OCI-LY7 (cell line): ENCODE measurements around the gene CPPED1. TPM values are rescaled to one million over a fixed set of nuclear protein-coding genes. Genes with fewer than 3 reads are reported as not detected.
"Not testable (repeated sequence)": the region's sequence is repeated elsewhere in the genome, so short reads cannot be mapped to it uniquely, and the experiment has no call there.

ENCODE experiments used
- BruUV-seq: library from RNA; stranded (reverse); fragments of 400-500 nt; replicated peaks from 2 replicates; lab custom pipeline; 2021; lab: Mats Ljungman, UMichigan
- CTCF ChIA-PET: fragments of 300-600 bp; sonication (Branson Sonifier 250); formaldehyde crosslinking; loops from one replicate; lab custom pipeline; 2022; ENCODE audit warnings: antibody characterized with exemption; ENCODE audit not compliant: unreplicated experiment; lab: Charles Lee
- POLR2A ChIA-PET: fragments of 300-600 bp; sonication (Branson Sonifier 250); formaldehyde crosslinking; loops from one replicate; lab custom pipeline; 2022; ENCODE audit warnings: antibody characterized with exemption; lab: Charles Lee
- DNase-seq: peaks from one replicate; pipeline ENCODE4 v3.0.0-alpha.2; 2015; ENCODE audit warnings: low spot score
- H2AFZ ChIP-seq: fragments of 200-600 bp; sonication (generic), shearing (Covaris generic); 2 replicates; pipeline ENCODE4 v1.6.1; 2014; ENCODE audit warnings: mild to moderate bottlenecking, antibody characterized with exemption, low read length, moderate library complexity
- H3K27ac ChIP-seq: fragments of 200-600 bp; sonication (generic); 2 replicates; pipeline ENCODE4 v1.5.1; 2014; ENCODE audit warnings: mixed run types, low read depth, mild to moderate bottlenecking, moderate library complexity, low read length, inconsistent platforms; ENCODE audit not compliant: poor library complexity, severe bottlenecking
- H3K36me3 ChIP-seq: fragments of 200-600 bp; sonication (generic); 2 replicates; pipeline ENCODE4 v1.6.1; 2014; ENCODE audit warnings: mild to moderate bottlenecking, antibody characterized with exemption, low read length, moderate library complexity, mixed read lengths; ENCODE audit not compliant: insufficient read depth
- H3K4me1 ChIP-seq: fragments of 200-600 bp; sonication (generic); 2 replicates; pipeline ENCODE4 v1.5.1; 2014; ENCODE audit warnings: mild to moderate bottlenecking, low read length; ENCODE audit not compliant: insufficient read depth, poor library complexity, severe bottlenecking
- H3K4me2 ChIP-seq: fragments of 200-600 bp; sonication (generic); 2 replicates; pipeline ENCODE4 v1.6.1; 2014; ENCODE audit warnings: mild to moderate bottlenecking, low read length
- H3K4me3 ChIP-seq: fragments of 200-600 bp; sonication (generic); 2 replicates; pipeline ENCODE4 v1.5.1; 2014; ENCODE audit warnings: mild to moderate bottlenecking, low read depth, low read length; ENCODE audit not compliant: poor library complexity, severe bottlenecking
- H3K79me2 ChIP-seq: fragments of 200-600 bp; sonication (generic); 2 replicates; pipeline ENCODE4 v1.6.1; 2016; ENCODE audit warnings: low read depth, mild to moderate bottlenecking, low read length, moderate library complexity, mixed read lengths; ENCODE audit not compliant: insufficient read depth
- H3K9me2 ChIP-seq: fragments of 200-600 bp; sonication (generic); 2 replicates; pipeline ENCODE4 v1.6.1; 2016; ENCODE audit warnings: mild to moderate bottlenecking, low read length, mixed read lengths; ENCODE audit not compliant: insufficient read depth
- H3K9me3 ChIP-seq: fragments of 200-600 bp; sonication (generic); 2 replicates; pipeline ENCODE4 v1.6.1; 2014; ENCODE audit warnings: mild to moderate bottlenecking, mixed run types, low read length, mixed read lengths
- H4K20me1 ChIP-seq: fragments of 200-600 bp; sonication (generic); 2 replicates; pipeline ENCODE4 v1.6.1; 2014; ENCODE audit warnings: mild to moderate bottlenecking, antibody characterized with exemption, low read length, moderate library complexity, mixed read lengths; ENCODE audit not compliant: insufficient read depth
- CTCF ChIP-seq: fragments of 200-600 bp; sonication (generic); conservative IDR thresholded peaks from 2 replicates; pipeline ENCODE4 v1.5.1; 2014; ENCODE audit warnings: mild to moderate bottlenecking, antibody characterized with exemption, low read length, moderate library complexity, mixed read lengths
- EZH2phosphoT487 ChIP-seq: fragments of 200-600 bp; sonication (generic); IDR thresholded peaks from 2 replicates; pipeline ENCODE4 v1.6.1; 2018; ENCODE audit warnings: low read depth, borderline replicate concordance, mild to moderate bottlenecking, mixed run types, antibody characterized with exemption, low read length, moderate library complexity, mixed read lengths
- intact Hi-C: fragments of 100-400 bp; cut with micrococcal nuclease; formaldehyde crosslinking; loops from one replicate; pipeline ENCODE4 v1.10.0; 2022; ENCODE audit not compliant: unreplicated experiment
- total RNA-seq, 2 experiments: library from RNA; depleted of rRNA in 1 of 2; stranded (reverse); fragments of >200 nt in 1 of 2; shearing (Covaris generic) in 1 of 2; gene quantifications; 2 replicates each; pipeline ENCODE4 v1.2.3, GENCODE V29; 2014 to 2022

The CPPED1 gene
- total RNA-seq, 2 experiments from 2014 or later, result 8.6 to 14.2 TPM

GRCh38 chr16:12766853-12767252 is 36.8 kb downstream of the CPPED1 start:
- no peak for TF ChIP-seq CTCF
- TF ChIP-seq EZH2phosphoT487, result no peak
- H2AFZ ChIP-seq, result no peak overlapping the region
- BruUV-seq, result no TSS peak
- CTCF ChIA-PET, result no interaction called here
- intact Hi-C loops, result no loop called here
- POLR2A ChIA-PET, result no interaction called here
- H3K4me1 ChIP-seq, result no peaks in the 10 kb centered on the region
- no peak overlapping the region for H3K4me2 ChIP-seq
- H3K79me2 ChIP-seq, result no peaks in the 10 kb centered on the region
- peaks cover 5% of the 10 kb centered on the region; the same call in 1 of the 2 replicates for H3K36me3 ChIP-seq
- no peak overlapping the region for H3K4me3 ChIP-seq
- no peaks in the 10 kb centered on the region for H3K9me2 ChIP-seq
- no peak overlapping the region for H3K27ac ChIP-seq
- no peaks in the 10 kb centered on the region; the same call in 1 of the 2 replicates for H3K9me3 ChIP-seq
- H4K20me1 ChIP-seq, result no peaks in the 10 kb centered on the region
- DNase-seq, result no peak

- intact Hi-C loops, H3K4me1 ChIP-seq, H3K9me3 ChIP-seq, H4K20me1 ChIP-seq, H3K4me3 ChIP-seq, H3K9me2 ChIP-seq, H2AFZ ChIP-seq, H3K27ac ChIP-seq, H3K4me2 ChIP-seq, BruUV-seq, DNase-seq, CTCF ChIA-PET, POLR2A ChIA-PET, H3K36me3 ChIP-seq, H3K79me2 ChIP-seq: not testable (repeated sequence)
Observed at GRCh38 chr16:12766208-12766607, 37.5 kb downstream of the CPPED1 start.

GRCh38 chr16:12764813-12765488 is 38.7 kb downstream of the CPPED1 start:
- Histone ChIP-seq H3K27ac (no peak overlapping the region), H3K9me3 (no peaks in the 10 kb centered on the region; the same call in 1 of the 2 replicates), H3K36me3 (peaks cover 6% of the 10 kb centered on the region), H3K4me2 (no peak overlapping the region), H3K9me2 (no peaks in the 10 kb centered on the region), H3K4me1 (peaks cover 18% of the 10 kb centered on the region), H4K20me1 (no peaks in the 10 kb centered on the region), H2AFZ (no peak overlapping the region), H3K79me2 (no peaks in the 10 kb centered on the region), H3K4me3 (no peak overlapping the region)
- DNase-seq, result no peak
- POLR2A ChIA-PET, result interaction anchor here (0.5 kb wide), 1 partner anchor 32 kb away, joined by 6 read pairs; no protein-coding TSS in a partner anchor
- BruUV-seq, result no TSS peak
- CTCF ChIA-PET, result no interaction called here
- intact Hi-C loops, result no loop called here
- TF ChIP-seq EZH2phosphoT487 (no peak), CTCF (no peak)
